ENCODE measurements around the gene BCL2L14. TPM values are rescaled to one million over a fixed set of nuclear protein-coding genes. Genes with fewer than 3 reads are reported as not detected.

BCL2L14 gene
- total RNA-seq, 1 experiment from 2014 or later, result not detected

- no peaks in the 10 kb centered on the region for H3K27me3 Mint-ChIP-seq (ENCODE audit: insufficient read depth, unreplicated experiment)
- H3K9me3 Mint-ChIP-seq (ENCODE audit: unreplicated experiment), result no peaks in the 10 kb centered on the region
- intact Hi-C loops (cut with micrococcal nuclease), result no loop called here
- H3K36me3 Mint-ChIP-seq (ENCODE audit: insufficient read depth, unreplicated experiment), result no peaks in the 10 kb centered on the region
- peaks cover 5% of the 10 kb centered on the region for H3K4me1 Mint-ChIP-seq (ENCODE audit: insufficient read depth, unreplicated experiment)
- no peak for DNase-seq (ENCODE audit: unreplicated experiment)
- no peak overlapping the region for H3K27ac Mint-ChIP-seq (ENCODE audit: low read depth, unreplicated experiment)
- TF ChIP-seq CTCF (IDR thresholded peaks at IDR 0.05; ENCODE audit: unreplicated experiment), result no peak
- BruUV-seq (replicated peaks), result no TSS peak
- no peak overlapping the region for H3K4me3 Mint-ChIP-seq (ENCODE audit: unreplicated experiment)
- CTCF ChIA-PET, result interaction anchor here (0.6 to 10.8 kb wide), 4 partner anchors 147 to 670 kb away, joined by 3 to 259 read pairs (median 9); no protein-coding TSS in a partner anchor
- POLR2A ChIA-PET, result interaction anchor here (0.5 to 3.0 kb wide), 2 partner anchors 454 to 1179 kb away, joined by 3 to 44 read pairs; no protein-coding TSS in a partner anchor
Measured at GRCh38 chr12:12035229-12035628, 35.5 kb upstream of the BCL2L14 start.

GRCh38 chr12:12036901-12037300 lies 33.8 kb upstream of the BCL2L14 start:
- Mint-ChIP-seq H3K4me3 (ENCODE audit: unreplicated experiment) (no peak overlapping the region), H3K27me3 (ENCODE audit: insufficient read depth, unreplicated experiment) (no peaks in the 10 kb centered on the region), H3K9me3 (ENCODE audit: unreplicated experiment) (no peaks in the 10 kb centered on the region), H3K36me3 (ENCODE audit: insufficient read depth, unreplicated experiment) (no peaks in the 10 kb centered on the region), H3K27ac (ENCODE audit: low read depth, unreplicated experiment) (no peak overlapping the region), H3K4me1 (ENCODE audit: insufficient read depth, unreplicated experiment) (peaks cover 5% of the 10 kb centered on the region)
- no TSS peak for BruUV-seq (replicated peaks)
- no peak for TF ChIP-seq CTCF (IDR thresholded peaks at IDR 0.05; ENCODE audit: unreplicated experiment)
- intact Hi-C loops (cut with micrococcal nuclease), result loop anchor here (1.0 to 2.0 kb wide), 2 partner anchors 292 to 667 kb away; no protein-coding TSS in a partner anchor
- ChIA-PET POLR2A (interaction anchor here (0.9 kb wide), 1 partner anchor 321 kb away, joined by 3 read pairs; no protein-coding TSS in a partner anchor), CTCF (interaction anchor here (0.6 to 10.8 kb wide), 7 partner anchors 8 to 808 kb away, joined by 3 to 259 read pairs (median 4); no protein-coding TSS in a partner anchor)
- no peak for DNase-seq (ENCODE audit: unreplicated experiment)

- intact Hi-C loops (cut with micrococcal nuclease), result no loop called here
- Mint-ChIP-seq H3K27me3 (ENCODE audit: insufficient read depth, unreplicated experiment) (no peaks in the 10 kb centered on the region), H3K36me3 (ENCODE audit: insufficient read depth, unreplicated experiment) (no peaks in the 10 kb centered on the region), H3K9me3 (ENCODE audit: unreplicated experiment) (no peaks in the 10 kb centered on the region), H3K4me1 (ENCODE audit: insufficient read depth, unreplicated experiment) (no peaks in the 10 kb centered on the region), H3K4me3 (ENCODE audit: unreplicated experiment) (no peak overlapping the region), H3K27ac (ENCODE audit: low read depth, unreplicated experiment) (no peak overlapping the region)
- BruUV-seq (replicated peaks), result no TSS peak
- DNase-seq (ENCODE audit: unreplicated experiment), result no peak
- POLR2A ChIA-PET, result interaction anchor here (0.6 kb wide), 1 partner anchor 23 kb away, joined by 3 read pairs; no protein-coding TSS in a partner anchor
- CTCF ChIA-PET, result interaction anchor here (0.6 to 2.4 kb wide), 5 partner anchors 11 to 868 kb away, joined by 3 to 8 read pairs (median 3); no protein-coding TSS in a partner anchor
- no peak for TF ChIP-seq CTCF (IDR thresholded peaks at IDR 0.05; ENCODE audit: unreplicated experiment)
Measured at GRCh38 chr12:12039897-12040296, 30.8 kb upstream of the BCL2L14 start.

GRCh38 chr12:12046401-12046800 lies 24.3 kb upstream of the BCL2L14 start:
- Mint-ChIP-seq H3K9me3 (ENCODE audit: unreplicated experiment) (no peaks in the 10 kb centered on the region), H3K27ac (ENCODE audit: low read depth, unreplicated experiment) (no peak overlapping the region), H3K4me1 (ENCODE audit: insufficient read depth, unreplicated experiment) (no peaks in the 10 kb centered on the region), H3K36me3 (ENCODE audit: insufficient read depth, unreplicated experiment) (no peaks in the 10 kb centered on the region), H3K27me3 (ENCODE audit: insufficient read depth, unreplicated experiment) (no peaks in the 10 kb centered on the region), H3K4me3 (ENCODE audit: unreplicated experiment) (no peak overlapping the region)
- intact Hi-C loops (cut with micrococcal nuclease), result no loop called here
- BruUV-seq (replicated peaks), result no TSS peak
- no peak for TF ChIP-seq CTCF (IDR thresholded peaks at IDR 0.05; ENCODE audit: unreplicated experiment)
- CTCF ChIA-PET, result interaction anchor here (0.6 to 1.0 kb wide), 3 partner anchors 36 to 659 kb away, joined by 3 read pairs; no protein-coding TSS in a partner anchor
- POLR2A ChIA-PET, result interaction anchor here (0.8 kb wide), 1 partner anchor 651 kb away, joined by 3 read pairs; no protein-coding TSS in a partner anchor
- no peak for DNase-seq (ENCODE audit: unreplicated experiment)
